ENCODE measurements around the gene FKBP10.

The FKBP10 gene

DNA sequence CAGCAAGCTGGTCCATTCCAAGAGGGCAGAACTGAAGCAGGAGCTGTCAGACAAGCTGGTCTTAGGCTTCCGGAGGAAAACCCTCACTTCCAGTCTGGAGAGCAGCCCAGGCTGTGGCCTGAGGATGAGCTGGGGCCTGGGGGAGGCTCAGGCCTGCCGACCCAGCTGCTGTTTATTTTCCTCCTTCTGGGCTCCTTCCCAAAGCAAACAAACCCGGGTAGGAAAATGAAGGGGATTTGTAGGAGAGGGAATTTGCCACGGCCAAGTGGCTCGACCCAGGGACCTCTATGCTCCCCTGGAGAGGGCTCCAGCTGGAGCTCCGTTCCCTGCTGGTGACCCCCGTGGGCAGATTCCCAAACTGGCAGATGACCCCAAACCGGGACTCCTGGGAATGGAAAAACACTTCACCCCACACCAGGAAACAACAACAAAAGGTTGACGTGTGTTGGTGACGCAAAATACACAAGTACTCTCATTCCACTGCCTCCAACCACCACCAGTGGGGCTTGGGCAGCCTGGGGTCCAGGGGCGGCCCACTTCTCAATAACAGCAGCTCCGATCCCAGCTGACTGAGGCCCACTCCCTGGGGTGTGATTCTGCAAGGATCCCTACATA lies 35.1 kb upstream of the FKBP10 start:
- H3K4me2 ChIP-seq (ENCODE audit: insufficient read depth, low read length): no peak overlapping the region
- no peaks in the 10 kb centered on the region for H3K4me1 ChIP-seq (ENCODE audit: insufficient read depth, low read length)
- DNase-seq: no peak
- no peak overlapping the region for H3K27ac ChIP-seq (ENCODE audit: low read length)
- TF ChIP-seq, protein P1, sequence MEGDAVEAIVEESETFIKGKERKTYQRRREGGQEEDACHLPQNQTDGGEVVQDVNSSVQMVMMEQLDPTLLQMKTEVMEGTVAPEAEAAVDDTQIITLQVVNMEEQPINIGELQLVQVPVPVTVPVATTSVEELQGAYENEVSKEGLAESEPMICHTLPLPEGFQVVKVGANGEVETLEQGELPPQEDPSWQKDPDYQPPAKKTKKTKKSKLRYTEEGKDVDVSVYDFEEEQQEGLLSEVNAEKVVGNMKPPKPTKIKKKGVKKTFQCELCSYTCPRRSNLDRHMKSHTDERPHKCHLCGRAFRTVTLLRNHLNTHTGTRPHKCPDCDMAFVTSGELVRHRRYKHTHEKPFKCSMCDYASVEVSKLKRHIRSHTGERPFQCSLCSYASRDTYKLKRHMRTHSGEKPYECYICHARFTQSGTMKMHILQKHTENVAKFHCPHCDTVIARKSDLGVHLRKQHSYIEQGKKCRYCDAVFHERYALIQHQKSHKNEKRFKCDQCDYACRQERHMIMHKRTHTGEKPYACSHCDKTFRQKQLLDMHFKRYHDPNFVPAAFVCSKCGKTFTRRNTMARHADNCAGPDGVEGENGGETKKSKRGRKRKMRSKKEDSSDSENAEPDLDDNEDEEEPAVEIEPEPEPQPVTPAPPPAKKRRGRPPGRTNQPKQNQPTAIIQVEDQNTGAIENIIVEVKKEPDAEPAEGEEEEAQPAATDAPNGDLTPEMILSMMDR (IDR thresholded peaks at IDR 0.05; ENCODE audit: borderline replicate concordance, extremely low read depth, low read length, poor library complexity, severe bottlenecking): no peak
- TF ChIP-seq EZH2 (IDR thresholded peaks at IDR 0.05; ENCODE audit: borderline replicate concordance, low read depth, low read length, severe bottlenecking): no peak
- no peak overlapping the region for H3K9ac ChIP-seq (ENCODE audit: low read depth, low read length)
- no peak overlapping the region for H2AFZ ChIP-seq (ENCODE audit: low read depth, low read length)
- H4K20me1 ChIP-seq (ENCODE audit: insufficient read depth, low read length): no peaks in the 10 kb centered on the region
- no peak overlapping the region for H3K4me3 ChIP-seq (ENCODE audit: low read depth in 1 of 2, low read length in 2 of 2)
- H3K9me3 ChIP-seq (ENCODE audit: insufficient read depth, low read length, severe bottlenecking): no peaks in the 10 kb centered on the region
- no peaks in the 10 kb centered on the region for H3K36me3 ChIP-seq (ENCODE audit: insufficient read depth, low read length)
- ATAC-seq (ENCODE audit: insufficient read depth, low read depth): no peak
- no peaks in the 10 kb centered on the region for H3K79me2 ChIP-seq (ENCODE audit: insufficient read depth, low read length)
- no peaks in the 10 kb centered on the region for H3K27me3 ChIP-seq (ENCODE audit: insufficient read depth, low read length, poor library complexity)

DNA sequence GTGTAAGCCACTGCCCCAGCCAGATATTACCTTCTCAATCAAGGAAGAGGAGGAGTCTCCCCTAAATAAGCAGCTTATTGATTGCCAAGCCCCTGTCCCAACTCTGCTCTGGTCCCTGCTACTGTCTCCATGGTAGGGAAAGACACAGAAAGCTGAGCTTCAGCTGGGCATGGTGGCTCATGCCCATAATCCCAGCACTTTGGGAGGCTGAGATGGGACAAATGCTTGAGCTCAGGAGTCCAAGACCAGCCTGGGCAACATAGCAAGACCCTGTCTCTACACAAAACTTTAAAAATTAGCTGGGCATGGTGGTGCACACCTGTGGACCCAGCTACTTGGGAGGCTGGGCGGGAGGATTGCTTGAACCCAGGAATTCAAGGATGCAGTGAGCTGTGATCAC lies 32.9 kb upstream of the FKBP10 start:
- no peaks in the 10 kb centered on the region for H3K4me1 ChIP-seq (ENCODE audit: insufficient read depth, low read length)
- TF ChIP-seq, protein P1 (IDR thresholded peaks at IDR 0.05; ENCODE audit: borderline replicate concordance, extremely low read depth, low read length, poor library complexity, severe bottlenecking): no peak
- ATAC-seq (ENCODE audit: insufficient read depth, low read depth): no peak
- H4K20me1 ChIP-seq (ENCODE audit: insufficient read depth, low read length): no peaks in the 10 kb centered on the region
- H3K4me2 ChIP-seq (ENCODE audit: insufficient read depth, low read length): no peak overlapping the region
- no peak for DNase-seq
- H3K27ac ChIP-seq (ENCODE audit: low read length): no peak overlapping the region
- H3K36me3 ChIP-seq (ENCODE audit: insufficient read depth, low read length): no peaks in the 10 kb centered on the region
- no peak overlapping the region for H3K4me3 ChIP-seq (ENCODE audit: low read depth in 1 of 2, low read length in 2 of 2)
- H3K9me3 ChIP-seq (ENCODE audit: insufficient read depth, low read length, severe bottlenecking): no peaks in the 10 kb centered on the region
- H3K9ac ChIP-seq (ENCODE audit: low read depth, low read length): no peak overlapping the region
- no peaks in the 10 kb centered on the region for H3K27me3 ChIP-seq (ENCODE audit: insufficient read depth, low read length, poor library complexity)
- H3K79me2 ChIP-seq (ENCODE audit: insufficient read depth, low read length): no peaks in the 10 kb centered on the region
- H2AFZ ChIP-seq (ENCODE audit: low read depth, low read length): no peak overlapping the region

DNA sequence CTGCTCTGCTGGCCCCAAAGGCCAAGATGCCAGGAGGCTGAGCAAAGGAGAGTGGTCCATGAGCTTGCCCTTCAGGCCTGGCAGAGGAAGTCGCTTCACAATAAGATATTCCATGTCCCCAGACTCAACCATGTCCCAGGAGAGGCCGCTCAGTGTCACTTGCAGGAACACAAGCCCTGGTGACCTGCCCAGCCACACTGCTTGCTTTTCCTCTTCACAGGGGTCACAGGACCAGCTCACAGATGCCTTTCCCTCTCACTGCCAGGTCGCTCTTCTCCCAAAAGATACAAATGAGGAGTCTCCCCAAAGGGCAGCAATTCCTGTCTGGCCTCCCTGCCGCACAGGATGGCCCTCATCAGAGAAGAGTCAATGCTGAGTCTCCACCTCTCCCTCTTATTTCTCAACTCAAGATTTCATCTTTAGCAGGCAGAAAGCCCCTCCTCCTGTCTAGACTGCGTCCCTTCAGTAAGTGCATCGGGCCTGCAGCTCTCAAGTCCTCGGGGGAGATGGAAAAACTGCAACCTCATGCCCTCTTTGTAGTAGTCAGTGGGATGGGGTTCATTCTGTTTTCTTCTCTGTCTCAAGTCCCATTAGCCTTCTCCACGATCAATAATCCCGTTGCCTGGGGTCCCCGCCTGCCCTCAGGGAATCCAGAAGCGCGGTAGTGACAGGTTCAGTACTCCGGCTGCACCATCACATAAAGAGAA lies 31.2 kb upstream of the FKBP10 start:
- DNase-seq: no peak
- Histone ChIP-seq H3K36me3 (ENCODE audit: insufficient read depth, low read length) (no peaks in the 10 kb centered on the region), H3K27ac (ENCODE audit: low read length) (no peak overlapping the region), H4K20me1 (ENCODE audit: insufficient read depth, low read length) (no peaks in the 10 kb centered on the region), H3K79me2 (ENCODE audit: insufficient read depth, low read length) (no peaks in the 10 kb centered on the region), H3K27me3 (ENCODE audit: insufficient read depth, low read length, poor library complexity) (no peaks in the 10 kb centered on the region), H3K9me3 (ENCODE audit: insufficient read depth, low read length, severe bottlenecking) (no peaks in the 10 kb centered on the region), H2AFZ (ENCODE audit: low read depth, low read length) (no peak overlapping the region), H3K4me3 (ENCODE audit: low read depth in 1 of 2, low read length in 2 of 2) (no peak overlapping the region), H3K9ac (ENCODE audit: low read depth, low read length) (no peak overlapping the region), H3K4me1 (ENCODE audit: insufficient read depth, low read length) (no peaks in the 10 kb centered on the region), H3K4me2 (ENCODE audit: insufficient read depth, low read length) (no peak overlapping the region)
- TF ChIP-seq, protein P1 (IDR thresholded peaks at IDR 0.05; ENCODE audit: borderline replicate concordance, extremely low read depth, low read length, poor library complexity, severe bottlenecking): no peak
- no peak for TF ChIP-seq EZH2 (IDR thresholded peaks at IDR 0.05; ENCODE audit: borderline replicate concordance, low read depth, low read length, severe bottlenecking)
- no peak for ATAC-seq (ENCODE audit: insufficient read depth, low read depth)
